Glutamatergic neuron (in vitro differentiated cells): ENCODE results near the gene ELP6. TPM values are rescaled to one million over a fixed set of nuclear protein-coding genes. Genes with fewer than 3 reads are reported as not detected.

Experiments
- DNase-seq: peaks from one replicate; pipeline ENCODE4 v3.0.0; 2022
- H3K27ac Mint-ChIP-seq: one replicate; pipeline ENCODE4 v1.8.0; 2020; ENCODE audit warnings: mild to moderate bottlenecking, mixed read lengths, inconsistent platforms; ENCODE audit not compliant: unreplicated experiment
- H3K27me3 Mint-ChIP-seq: one replicate; pipeline ENCODE4 v1.8.0; 2020; ENCODE audit warnings: mild to moderate bottlenecking, moderate library complexity, mixed read lengths, inconsistent platforms; ENCODE audit not compliant: unreplicated experiment
- H3K36me3 Mint-ChIP-seq: one replicate; pipeline ENCODE4 v1.8.0; 2020; ENCODE audit warnings: mild to moderate bottlenecking, mixed read lengths, inconsistent platforms; ENCODE audit not compliant: unreplicated experiment
- H3K4me1 Mint-ChIP-seq: one replicate; pipeline ENCODE4 v1.8.0; 2020; ENCODE audit warnings: mild to moderate bottlenecking, low read depth, mixed read lengths, inconsistent platforms; ENCODE audit not compliant: unreplicated experiment
- H3K4me3 Mint-ChIP-seq: one replicate; pipeline ENCODE4 v1.8.0; 2020; ENCODE audit warnings: mild to moderate bottlenecking, mixed read lengths, inconsistent platforms; ENCODE audit not compliant: unreplicated experiment
- H3K9me3 Mint-ChIP-seq: one replicate; pipeline ENCODE4 v1.8.0; 2020; ENCODE audit warnings: mild to moderate bottlenecking, moderate library complexity, mixed read lengths, inconsistent platforms; ENCODE audit not compliant: unreplicated experiment
- total RNA-seq: library from RNA; stranded (reverse); fragmentation: NEBNext Ultra II Directional; extraction: Animal tissue kit (Norgen Biotek cat#: 25700); gene quantifications from one replicate; pipeline ENCODE4 v1.2.1, GENCODE V29; 2021; ENCODE audit not compliant: unreplicated experiment
- TF ChIP-seq, protein P1 (sequence below): fragments of 200-600 bp; sonication (generic); IDR thresholded peaks from one replicate; pipeline ENCODE4 v1.5.0; 2021; ENCODE audit not compliant: partially characterized antibody, unreplicated experiment

ELP6 gene
- total RNA-seq, 1 donor from 2014 or later, result 40.0 TPM

DNA sequence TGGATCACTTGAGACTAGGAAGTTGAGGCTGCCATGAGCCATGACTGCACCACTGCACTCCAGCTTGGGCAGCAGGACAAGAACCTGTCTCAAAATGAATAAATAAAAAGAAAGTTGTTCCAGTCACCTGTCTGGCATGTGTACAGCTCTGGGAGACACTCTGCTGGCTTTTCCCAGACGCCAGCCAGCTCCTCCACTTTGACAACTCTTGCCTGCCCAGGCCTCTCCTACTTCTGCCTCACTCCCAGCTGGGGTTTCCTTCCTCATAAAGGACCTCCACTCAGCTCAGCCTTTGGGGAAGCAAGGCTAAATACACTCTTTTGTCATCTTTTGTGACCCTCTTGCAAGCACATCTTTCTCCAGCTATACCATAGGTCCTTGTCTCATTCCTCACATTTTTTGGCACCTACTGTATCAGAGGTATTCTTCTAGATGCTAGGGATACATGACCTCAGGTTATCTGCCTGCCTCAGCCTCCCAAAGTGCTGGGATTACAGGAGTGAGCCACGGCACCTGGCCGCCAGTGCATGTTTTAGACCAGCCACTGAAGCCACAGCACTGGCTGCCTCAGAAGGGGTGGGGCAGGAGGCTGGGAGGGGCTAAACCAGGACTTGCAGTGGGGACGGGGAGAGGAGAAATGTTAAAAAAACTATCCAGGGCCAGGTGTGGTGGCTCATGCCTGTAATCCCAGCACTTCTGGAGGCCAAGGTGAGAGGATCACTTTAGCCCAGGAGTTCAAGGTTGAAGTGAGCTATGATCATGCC, 10.0 kb upstream of the ELP6 start:
- H3K4me3 Mint-ChIP-seq, result no peak overlapping the region
- TF ChIP-seq, protein P1, sequence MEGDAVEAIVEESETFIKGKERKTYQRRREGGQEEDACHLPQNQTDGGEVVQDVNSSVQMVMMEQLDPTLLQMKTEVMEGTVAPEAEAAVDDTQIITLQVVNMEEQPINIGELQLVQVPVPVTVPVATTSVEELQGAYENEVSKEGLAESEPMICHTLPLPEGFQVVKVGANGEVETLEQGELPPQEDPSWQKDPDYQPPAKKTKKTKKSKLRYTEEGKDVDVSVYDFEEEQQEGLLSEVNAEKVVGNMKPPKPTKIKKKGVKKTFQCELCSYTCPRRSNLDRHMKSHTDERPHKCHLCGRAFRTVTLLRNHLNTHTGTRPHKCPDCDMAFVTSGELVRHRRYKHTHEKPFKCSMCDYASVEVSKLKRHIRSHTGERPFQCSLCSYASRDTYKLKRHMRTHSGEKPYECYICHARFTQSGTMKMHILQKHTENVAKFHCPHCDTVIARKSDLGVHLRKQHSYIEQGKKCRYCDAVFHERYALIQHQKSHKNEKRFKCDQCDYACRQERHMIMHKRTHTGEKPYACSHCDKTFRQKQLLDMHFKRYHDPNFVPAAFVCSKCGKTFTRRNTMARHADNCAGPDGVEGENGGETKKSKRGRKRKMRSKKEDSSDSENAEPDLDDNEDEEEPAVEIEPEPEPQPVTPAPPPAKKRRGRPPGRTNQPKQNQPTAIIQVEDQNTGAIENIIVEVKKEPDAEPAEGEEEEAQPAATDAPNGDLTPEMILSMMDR, result no peak
- no peak overlapping the region for H3K27ac Mint-ChIP-seq
- DNase-seq, result no peak
- H3K27me3 Mint-ChIP-seq, result peaks cover 3% of the 10 kb centered on the region
- peaks cover 6% of the 10 kb centered on the region for H3K36me3 Mint-ChIP-seq
- H3K4me1 Mint-ChIP-seq, result peaks cover 4% of the 10 kb centered on the region
- H3K9me3 Mint-ChIP-seq, result peaks cover 7% of the 10 kb centered on the region

DNA sequence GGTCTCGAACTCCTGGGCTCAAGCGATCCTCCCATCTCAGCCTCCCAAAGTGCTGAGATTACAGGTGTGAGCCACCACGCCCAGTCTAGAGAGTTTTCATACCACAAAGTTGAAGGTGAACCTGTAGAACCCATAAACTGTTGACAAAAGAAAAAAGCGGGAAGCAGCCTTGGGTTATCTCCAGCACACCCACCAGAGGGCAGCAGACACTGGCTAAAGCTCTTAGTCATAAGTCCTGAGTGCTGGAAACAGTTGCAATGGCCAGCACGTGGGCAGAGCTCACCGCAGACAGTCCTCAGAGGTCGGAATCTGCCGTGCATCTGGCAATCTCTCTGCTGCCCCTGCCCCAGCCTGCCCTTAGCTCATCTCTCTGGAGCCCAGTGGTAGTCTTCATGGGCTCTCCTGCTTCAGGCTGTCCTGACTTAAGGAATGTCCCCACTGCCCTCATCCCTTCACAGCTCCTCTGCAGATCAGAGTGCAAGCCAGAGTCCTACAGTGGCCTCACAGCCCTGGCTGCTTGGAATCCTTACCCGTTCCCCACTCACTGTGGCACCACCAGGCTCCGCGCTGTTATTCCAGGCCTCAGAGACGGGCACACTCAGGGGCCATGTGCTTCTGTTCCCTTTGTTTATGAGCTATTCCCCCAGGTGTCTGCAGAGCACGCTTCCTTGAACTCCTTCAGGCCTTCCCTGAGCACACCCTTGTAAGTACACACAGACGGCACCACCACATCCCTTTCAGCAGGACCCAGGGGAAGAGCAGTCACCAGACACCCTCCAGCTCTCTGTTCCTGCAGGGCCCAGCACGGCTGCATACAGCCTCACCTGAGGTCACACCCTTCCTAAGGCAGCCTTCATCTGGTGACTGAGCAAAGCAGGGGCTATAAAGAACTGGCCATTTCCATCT, 8.8 kb upstream of the ELP6 start:
- peak; percentile 81 for DNase-seq
- Mint-ChIP-seq H3K36me3 (no peaks in the 10 kb centered on the region), H3K9me3 (peaks cover 7% of the 10 kb centered on the region), H3K27ac (no peak overlapping the region), H3K4me1 (peaks cover 4% of the 10 kb centered on the region), H3K4me3 (no peak overlapping the region), H3K27me3 (no peaks in the 10 kb centered on the region)
- TF ChIP-seq, protein P1, result peak; percentile 89

DNA sequence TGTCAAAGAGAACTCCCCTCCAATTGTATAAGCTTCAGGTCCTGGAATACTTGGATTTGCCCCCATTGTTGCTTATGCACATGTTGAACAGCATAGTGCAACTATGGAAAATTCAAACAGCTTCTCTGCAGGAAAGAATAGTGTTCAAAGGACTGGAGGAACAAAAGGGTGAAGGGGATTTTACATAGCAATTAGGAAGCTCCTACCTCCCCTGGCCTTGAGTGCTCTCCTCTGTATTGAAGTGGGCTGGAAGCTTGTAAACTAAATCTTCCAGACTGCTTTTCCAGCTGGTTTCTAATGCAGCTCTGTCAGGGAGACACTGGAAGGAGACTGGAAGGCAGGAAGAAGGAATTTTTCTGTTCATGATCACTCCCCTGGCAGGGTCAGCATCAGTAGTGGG, 7.2 kb upstream of the ELP6 start:
- H3K9me3 Mint-ChIP-seq, result peaks cover 7% of the 10 kb centered on the region
- no peak for DNase-seq
- no peaks in the 10 kb centered on the region for H3K36me3 Mint-ChIP-seq
- H3K4me1 Mint-ChIP-seq, result peaks cover 4% of the 10 kb centered on the region
- H3K27ac Mint-ChIP-seq, result no peak overlapping the region
- H3K27me3 Mint-ChIP-seq, result peaks cover 1% of the 10 kb centered on the region
- no peak overlapping the region for H3K4me3 Mint-ChIP-seq
- TF ChIP-seq, protein P1, result no peak

DNA sequence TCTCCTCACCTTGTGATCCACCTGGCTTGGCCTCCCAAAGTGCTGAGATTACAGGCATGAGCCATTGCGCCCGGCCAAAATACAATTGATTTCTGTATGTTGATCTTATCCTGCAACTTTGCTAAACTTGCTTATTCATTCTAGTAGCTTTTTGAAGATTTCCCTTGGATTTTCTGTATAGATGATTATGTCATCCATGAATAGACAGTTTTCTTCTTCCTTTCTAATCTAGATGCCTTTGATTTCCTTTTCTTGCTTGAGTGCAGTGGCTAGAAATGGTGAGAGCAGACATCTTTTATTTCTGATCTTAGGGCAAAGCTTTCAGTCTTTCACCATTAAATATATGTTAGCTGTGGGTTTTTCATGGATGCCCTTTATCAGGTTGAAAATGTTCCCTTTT, 4.4 kb upstream of the ELP6 start:
- H3K4me3 Mint-ChIP-seq, result no peak overlapping the region
- TF ChIP-seq, protein P1, result no peak
- DNase-seq, result no peak
- H3K9me3 Mint-ChIP-seq, result peaks cover 9% of the 10 kb centered on the region
- H3K27me3 Mint-ChIP-seq, result peaks cover 10% of the 10 kb centered on the region
- peak overlapping the region; percentile 33 for H3K27ac Mint-ChIP-seq
- no peaks in the 10 kb centered on the region for H3K36me3 Mint-ChIP-seq
- H3K4me1 Mint-ChIP-seq, result peaks cover 4% of the 10 kb centered on the region
